ENCODE measurements around the gene FAM210A.

The FAM210A gene

DNA sequence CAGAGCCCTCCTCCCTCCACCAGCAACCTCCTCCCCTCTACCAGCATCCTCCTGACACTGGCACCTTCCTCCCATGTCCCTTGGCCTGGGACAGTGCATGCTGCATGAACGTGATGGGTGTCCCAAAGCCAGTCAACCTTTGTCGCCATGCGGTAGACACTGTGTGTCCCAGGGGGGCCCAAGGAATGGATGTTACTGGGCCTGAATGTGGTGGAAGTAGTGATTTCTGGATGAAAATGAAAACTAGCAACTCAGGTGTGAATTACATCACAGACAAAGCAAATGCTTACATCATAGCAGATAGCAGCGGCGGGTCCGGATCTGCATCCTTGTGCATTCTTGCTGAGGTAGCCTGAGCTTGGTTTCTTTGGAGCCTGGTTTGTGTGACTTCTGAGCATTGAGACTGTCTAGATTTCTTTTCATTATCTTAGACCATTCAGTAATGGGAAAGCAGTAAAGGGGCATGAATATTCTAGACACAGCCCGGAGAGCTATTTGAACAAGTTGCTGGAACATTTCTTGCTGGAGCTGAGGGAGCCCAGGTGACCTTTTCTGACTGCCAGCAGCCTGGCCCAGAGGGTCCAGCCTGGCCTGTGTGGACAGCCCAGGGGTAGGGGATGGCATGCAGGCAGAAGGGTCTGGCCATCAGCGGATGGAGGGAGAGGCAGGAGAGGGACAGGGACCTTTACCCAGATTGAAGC lies 100.4 kb downstream of the FAM210A start:
- H3K4me3 ChIP-seq (ENCODE audit: low read depth, low read length) = no peak overlapping the region
- DNase-seq (ENCODE audit: low read depth) = no peak

- no peak for DNase-seq (ENCODE audit: low read depth)
- no peak overlapping the region for H3K4me3 ChIP-seq (ENCODE audit: low read depth, low read length)
Measured at GRCh38 chr18:13625355-13625754, 101.0 kb downstream of the FAM210A start.

GRCh38 chr18:13624563-13625237 lies 101.7 kb downstream of the FAM210A start:
- H3K4me3 ChIP-seq (ENCODE audit: low read depth, low read length) = no peak overlapping the region
- no peak for DNase-seq (ENCODE audit: low read depth)

GRCh38 chr18:13623871-13624270 lies 102.5 kb downstream of the FAM210A start:
- no peak overlapping the region for H3K4me3 ChIP-seq (ENCODE audit: low read depth, low read length)
- DNase-seq (ENCODE audit: low read depth) = no peak

DNA sequence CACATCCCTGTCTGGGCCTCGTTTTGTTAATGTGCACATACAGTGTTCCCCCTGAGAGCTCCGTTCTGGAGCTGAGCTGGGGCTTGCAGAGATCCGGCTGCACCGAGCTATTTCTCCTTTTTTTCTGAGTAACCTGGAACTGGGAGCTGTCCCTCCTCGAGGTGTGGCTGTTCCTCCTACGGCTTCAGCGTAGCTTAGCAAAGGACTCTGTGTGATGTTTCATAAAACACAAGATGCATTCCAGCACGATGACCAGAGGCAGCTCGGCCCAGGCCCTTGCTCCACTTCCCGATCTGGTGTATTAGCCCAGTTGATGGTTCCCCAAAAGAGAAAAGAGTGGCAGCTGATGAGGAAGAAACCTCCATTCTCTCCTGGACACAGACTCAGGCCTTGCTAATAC lies 103.0 kb downstream of the FAM210A start:
- DNase-seq (ENCODE audit: low read depth) = no peak
- no peak overlapping the region for H3K4me3 ChIP-seq (ENCODE audit: low read depth, low read length)

- no peak for DNase-seq (ENCODE audit: low read depth)
- no peak overlapping the region for H3K4me3 ChIP-seq (ENCODE audit: low read depth, low read length)
Measured at GRCh38 chr18:13622751-13623150, 103.6 kb downstream of the FAM210A start.

- no peak for DNase-seq (ENCODE audit: low read depth)
- H3K4me3 ChIP-seq (ENCODE audit: low read depth, low read length) = no peak overlapping the region
Measured at GRCh38 chr18:13621886-13622619, 104.3 kb downstream of the FAM210A start.

GRCh38 chr18:13621446-13621849 lies 104.9 kb downstream of the FAM210A start:
- no peak overlapping the region for H3K4me3 ChIP-seq (ENCODE audit: low read depth, low read length)
- DNase-seq (ENCODE audit: low read depth) = no peak

GRCh38 chr18:13620818-13621445 lies 105.4 kb downstream of the FAM210A start:
- H3K4me3 ChIP-seq (ENCODE audit: low read depth, low read length) = no peak overlapping the region
- DNase-seq (ENCODE audit: low read depth) = no peak

- H3K4me3 ChIP-seq (ENCODE audit: low read depth, low read length) = no peak overlapping the region
- DNase-seq (ENCODE audit: low read depth) = no peak
Measured at GRCh38 chr18:13620206-13620672, 106.1 kb downstream of the FAM210A start.

DNA sequence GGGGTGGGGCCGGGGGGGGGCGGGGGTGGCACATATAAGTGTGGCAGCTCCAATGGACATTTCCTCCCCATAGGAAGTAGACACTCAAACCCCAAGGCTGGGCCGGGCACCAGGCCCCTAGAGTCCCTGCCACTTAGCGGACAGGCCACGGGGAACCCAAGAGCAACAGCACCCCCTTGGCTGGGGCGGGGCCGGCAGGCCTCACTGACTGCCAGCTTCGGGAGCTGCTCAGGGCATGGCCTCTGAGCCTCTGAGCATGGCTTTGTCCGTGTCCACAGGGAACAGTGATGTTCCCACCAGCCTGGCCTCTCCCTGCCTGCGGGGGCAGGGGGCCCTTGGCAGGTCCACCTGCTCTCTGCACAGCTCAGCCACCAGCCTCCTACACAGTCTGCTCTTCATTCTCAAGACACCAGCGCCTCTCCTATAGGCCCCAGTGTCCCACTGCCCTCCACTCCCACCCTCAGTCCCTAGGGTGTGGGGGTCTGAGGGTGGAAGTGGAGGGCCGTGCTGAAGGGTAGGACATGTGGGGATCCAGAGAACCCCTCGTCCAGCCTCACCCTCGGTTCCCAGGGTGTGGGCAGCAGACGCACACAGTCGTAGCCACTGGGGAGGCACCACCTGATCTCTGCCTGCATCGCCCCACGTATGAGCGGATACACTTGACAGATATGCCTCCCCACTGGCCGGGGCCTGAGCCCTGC lies 106.7 kb downstream of the FAM210A start:
- DNase-seq (ENCODE audit: low read depth) = no peak
- no peak overlapping the region for H3K4me3 ChIP-seq (ENCODE audit: low read depth, low read length)

DNA sequence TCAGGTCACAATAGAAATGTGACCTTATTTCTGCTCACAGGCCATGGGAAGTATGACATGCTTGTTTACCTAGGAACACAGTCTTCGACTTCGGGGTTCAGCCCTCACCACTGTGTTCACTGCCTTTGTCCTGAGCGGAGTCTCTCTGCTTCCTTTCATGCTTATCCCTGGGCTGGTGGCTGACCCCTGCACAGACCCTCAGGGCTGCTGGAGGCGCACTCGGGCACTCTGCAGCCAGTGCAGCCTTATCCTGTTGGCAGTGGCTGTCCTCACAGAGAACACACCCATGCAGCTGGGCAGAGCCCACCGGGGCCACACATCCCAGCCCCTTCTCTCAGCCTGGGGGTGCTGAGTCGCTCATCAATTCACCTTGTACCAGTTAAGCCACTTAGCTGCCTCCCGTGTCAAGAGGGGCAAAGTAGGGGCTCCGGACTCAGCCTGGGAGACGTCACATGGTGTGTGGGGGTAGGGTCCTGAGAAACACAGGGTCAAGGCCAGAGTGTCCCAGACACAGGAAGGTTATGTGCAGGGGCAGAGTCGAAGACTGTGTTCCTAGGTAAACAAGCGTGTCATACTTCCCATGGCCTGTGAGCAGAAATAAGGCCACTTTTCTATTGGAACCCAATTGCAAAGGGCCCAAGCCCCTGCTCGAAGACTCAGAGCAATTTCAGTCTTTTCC lies 107.5 kb downstream of the FAM210A start:
- DNase-seq (ENCODE audit: low read depth) = no peak
- no peak overlapping the region for H3K4me3 ChIP-seq (ENCODE audit: low read depth, low read length)

- no peak overlapping the region for H3K4me3 ChIP-seq (ENCODE audit: low read depth, low read length)
- no peak for DNase-seq (ENCODE audit: low read depth)
Measured at GRCh38 chr18:13617826-13618515, 108.4 kb downstream of the FAM210A start.

- no peak overlapping the region for H3K4me3 ChIP-seq (ENCODE audit: low read depth, low read length)
- no peak for DNase-seq (ENCODE audit: low read depth)
Measured at GRCh38 chr18:13616525-13617035, 109.8 kb downstream of the FAM210A start.

GRCh38 chr18:13616041-13616440 lies 110.3 kb downstream of the FAM210A start:
- DNase-seq (ENCODE audit: low read depth) = no peak
- no peak overlapping the region for H3K4me3 ChIP-seq (ENCODE audit: low read depth, low read length)

- no peak overlapping the region for H3K4me3 ChIP-seq (ENCODE audit: low read depth, low read length)
- no peak for DNase-seq (ENCODE audit: low read depth)
Measured at GRCh38 chr18:13615432-13615861, 110.9 kb downstream of the FAM210A start.

- no peak for DNase-seq (ENCODE audit: low read depth)
Measured at GRCh38 chr18:13614641-13615288, 111.6 kb downstream of the FAM210A start.

More at GRCh38 chr18:13614641-13615288, 111.6 kb downstream of the FAM210A start:
- no peak overlapping the region for H3K4me3 ChIP-seq (ENCODE audit: low read depth, low read length)

Measured in skeletal muscle cell (primary cell).